ENCODE data around the gene IFNL3.

DNA sequence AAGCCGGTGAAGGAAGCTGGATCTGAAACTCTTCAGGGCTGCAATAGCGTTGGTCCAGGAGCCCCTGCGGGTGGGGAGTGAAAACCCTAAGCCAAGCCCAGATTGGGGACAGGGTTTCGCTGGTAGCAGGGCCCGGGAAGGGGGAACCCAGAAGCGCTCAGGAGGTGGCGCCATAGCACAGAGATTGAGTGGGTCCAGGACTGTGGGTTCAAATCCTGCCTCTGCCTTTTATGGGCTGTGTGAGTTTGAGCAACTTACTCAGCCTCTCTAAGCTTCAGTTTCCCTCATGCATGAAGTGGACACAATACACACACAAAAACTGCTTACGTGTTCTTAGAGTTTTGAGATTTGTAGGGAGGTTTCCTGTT, 32.4 kb downstream of the IFNL3 start:
- TF ChIP-seq, protein P1, sequence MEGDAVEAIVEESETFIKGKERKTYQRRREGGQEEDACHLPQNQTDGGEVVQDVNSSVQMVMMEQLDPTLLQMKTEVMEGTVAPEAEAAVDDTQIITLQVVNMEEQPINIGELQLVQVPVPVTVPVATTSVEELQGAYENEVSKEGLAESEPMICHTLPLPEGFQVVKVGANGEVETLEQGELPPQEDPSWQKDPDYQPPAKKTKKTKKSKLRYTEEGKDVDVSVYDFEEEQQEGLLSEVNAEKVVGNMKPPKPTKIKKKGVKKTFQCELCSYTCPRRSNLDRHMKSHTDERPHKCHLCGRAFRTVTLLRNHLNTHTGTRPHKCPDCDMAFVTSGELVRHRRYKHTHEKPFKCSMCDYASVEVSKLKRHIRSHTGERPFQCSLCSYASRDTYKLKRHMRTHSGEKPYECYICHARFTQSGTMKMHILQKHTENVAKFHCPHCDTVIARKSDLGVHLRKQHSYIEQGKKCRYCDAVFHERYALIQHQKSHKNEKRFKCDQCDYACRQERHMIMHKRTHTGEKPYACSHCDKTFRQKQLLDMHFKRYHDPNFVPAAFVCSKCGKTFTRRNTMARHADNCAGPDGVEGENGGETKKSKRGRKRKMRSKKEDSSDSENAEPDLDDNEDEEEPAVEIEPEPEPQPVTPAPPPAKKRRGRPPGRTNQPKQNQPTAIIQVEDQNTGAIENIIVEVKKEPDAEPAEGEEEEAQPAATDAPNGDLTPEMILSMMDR (IDR thresholded peaks at IDR 0.05; ENCODE audit: low read depth, low read length) = peak; percentile 82
- TF ChIP-seq EZH2phosphoT487 (IDR thresholded peaks at IDR 0.05; ENCODE audit: low read depth) = no peak

Data from OCI-LY3 (cell line).